ENCODE data around the gene HTR6. TPM values are rescaled to one million over a fixed set of nuclear protein-coding genes. Genes with fewer than 3 reads are reported as not detected.

The HTR6 gene
- total and polyA plus RNA-seq, 12 donors = not detected

GRCh38 chr1:19672237-19672636, 7.6 kb downstream of the HTR6 start:
- no peaks in the 10 kb centered on the region for H3K27me3 ChIP-seq
- no peak overlapping the region for H3K27ac ChIP-seq
- 31 to 48% (median 35%) methylated on average over 5 to 6 of the region's 6 CpGs for WGBS, 4 donors
- H3K9me3 ChIP-seq (replicated peaks in 1 of 3) = no peaks in the 10 kb centered on the region
- no peak for TF ChIP-seq POLR2A (IDR thresholded peaks at IDR 0.05)
- TF ChIP-seq, protein P1, sequence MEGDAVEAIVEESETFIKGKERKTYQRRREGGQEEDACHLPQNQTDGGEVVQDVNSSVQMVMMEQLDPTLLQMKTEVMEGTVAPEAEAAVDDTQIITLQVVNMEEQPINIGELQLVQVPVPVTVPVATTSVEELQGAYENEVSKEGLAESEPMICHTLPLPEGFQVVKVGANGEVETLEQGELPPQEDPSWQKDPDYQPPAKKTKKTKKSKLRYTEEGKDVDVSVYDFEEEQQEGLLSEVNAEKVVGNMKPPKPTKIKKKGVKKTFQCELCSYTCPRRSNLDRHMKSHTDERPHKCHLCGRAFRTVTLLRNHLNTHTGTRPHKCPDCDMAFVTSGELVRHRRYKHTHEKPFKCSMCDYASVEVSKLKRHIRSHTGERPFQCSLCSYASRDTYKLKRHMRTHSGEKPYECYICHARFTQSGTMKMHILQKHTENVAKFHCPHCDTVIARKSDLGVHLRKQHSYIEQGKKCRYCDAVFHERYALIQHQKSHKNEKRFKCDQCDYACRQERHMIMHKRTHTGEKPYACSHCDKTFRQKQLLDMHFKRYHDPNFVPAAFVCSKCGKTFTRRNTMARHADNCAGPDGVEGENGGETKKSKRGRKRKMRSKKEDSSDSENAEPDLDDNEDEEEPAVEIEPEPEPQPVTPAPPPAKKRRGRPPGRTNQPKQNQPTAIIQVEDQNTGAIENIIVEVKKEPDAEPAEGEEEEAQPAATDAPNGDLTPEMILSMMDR (IDR thresholded peaks at IDR 0.05) = no peak
- H3K4me1 ChIP-seq (replicated peaks in 1 of 2) = no peaks in the 10 kb centered on the region
- no peaks in the 10 kb centered on the region for H3K36me3 ChIP-seq (replicated peaks in 1 of 2)
- H3K4me3 ChIP-seq = no peak overlapping the region
- intact Hi-C loops (cut with DNase I) = no loop called here
- no peak for DNase-seq

DNA sequence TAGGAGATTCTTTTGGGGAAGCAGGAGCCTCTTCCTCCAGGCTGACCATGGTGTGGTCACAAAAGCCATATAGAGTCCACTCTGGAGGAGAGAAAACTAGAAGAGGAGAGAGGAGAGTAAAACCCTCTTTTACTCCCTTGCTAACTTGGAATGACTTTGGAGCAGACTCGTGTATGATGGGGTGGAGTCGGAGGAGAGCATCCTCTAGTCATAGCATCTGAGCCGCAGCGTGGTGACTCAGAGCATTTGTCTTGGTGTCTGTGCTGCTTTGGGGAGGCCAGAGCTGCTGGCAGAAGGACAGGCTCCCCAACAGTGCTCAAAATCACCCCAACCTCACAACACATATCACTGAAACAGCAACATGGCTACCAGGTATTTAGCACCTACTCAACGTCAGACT, 11.1 kb downstream of the HTR6 start:
- DNase-seq = no peak
- Histone ChIP-seq H3K4me3 (no peak overlapping the region), H3K27ac (no peak overlapping the region), H3K27me3 (no peaks in the 10 kb centered on the region), H3K36me3 (replicated peaks in 1 of 2) (no peaks in the 10 kb centered on the region), H3K9me3 (replicated peaks in 1 of 3) (no peaks in the 10 kb centered on the region), H3K4me1 (replicated peaks in 1 of 2) (no peaks in the 10 kb centered on the region)
- intact Hi-C loops (cut with DNase I) = no loop called here
- WGBS, 4 donors = 59 to 76% (median 72%) methylated on average over 5 of the region's 5 CpGs
- TF ChIP-seq, protein P1 (IDR thresholded peaks at IDR 0.05) = no peak
- no peak for TF ChIP-seq POLR2A (IDR thresholded peaks at IDR 0.05)

DNA sequence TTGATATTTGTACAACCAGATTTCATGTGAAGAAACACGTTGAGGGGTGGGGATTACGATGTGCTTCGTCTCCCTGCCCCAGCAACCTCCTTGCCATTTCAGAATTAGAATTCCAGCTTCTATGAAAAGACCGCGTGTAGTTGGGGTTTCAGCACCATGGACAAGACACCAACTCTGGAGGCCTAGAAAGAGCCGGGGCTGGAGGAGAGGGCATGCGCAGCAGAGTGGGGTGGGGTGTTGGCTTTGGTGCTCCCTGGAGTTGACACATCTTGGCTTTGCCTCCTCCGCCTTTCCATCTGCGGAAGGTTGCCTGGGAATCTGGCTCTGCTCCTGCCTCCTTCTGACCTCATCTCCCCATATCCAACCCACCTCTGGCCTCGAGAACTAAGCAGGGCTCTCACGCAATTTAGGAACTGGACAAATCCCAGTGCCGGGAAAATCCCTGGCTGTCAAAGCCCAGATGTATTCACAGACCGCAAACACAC, 11.8 kb downstream of the HTR6 start:
- Histone ChIP-seq H3K27me3 (no peaks in the 10 kb centered on the region), H3K9me3 (replicated peaks in 1 of 3) (no peaks in the 10 kb centered on the region), H3K4me3 (no peak overlapping the region), H3K4me1 (replicated peaks in 1 of 2) (no peaks in the 10 kb centered on the region), H3K36me3 (replicated peaks in 1 of 2) (no peaks in the 10 kb centered on the region), H3K27ac (no peak overlapping the region)
- TF ChIP-seq POLR2A (IDR thresholded peaks at IDR 0.05) = no peak
- TF ChIP-seq, protein P1 (IDR thresholded peaks at IDR 0.05) = no peak
- WGBS, 4 donors = 27 to 30% (median 28%) methylated on average over 13 of the region's 13 CpGs
- intact Hi-C loops (cut with DNase I) = no loop called here
- DNase-seq = peak in 6 of 7 donors; percentile 52 to 82 (median 70)

DNA sequence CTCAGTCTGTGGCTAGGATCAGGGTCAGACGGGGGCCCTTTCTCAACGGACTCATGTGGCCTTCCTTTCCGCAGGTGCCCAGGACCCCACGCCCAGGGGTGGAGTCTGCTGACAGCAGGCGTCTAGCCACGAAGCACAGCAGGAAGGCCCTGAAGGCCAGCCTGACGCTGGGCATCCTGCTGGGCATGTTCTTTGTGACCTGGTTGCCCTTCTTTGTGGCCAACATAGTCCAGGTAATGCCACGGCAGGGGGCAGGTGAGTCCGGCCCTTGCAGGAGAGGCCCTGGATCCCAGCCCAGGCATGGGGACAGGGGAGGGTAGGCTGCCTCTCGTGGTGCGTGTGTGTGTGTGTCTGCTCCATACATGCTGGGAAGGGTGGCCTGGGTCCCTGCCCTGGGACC, 13.8 kb downstream of the HTR6 start:
- no peak for DNase-seq
- Histone ChIP-seq H3K4me1 (replicated peaks in 1 of 2) (no peaks in the 10 kb centered on the region), H3K9me3 (replicated peaks in 1 of 3) (no peaks in the 10 kb centered on the region), H3K4me3 (no peak overlapping the region), H3K27ac (no peak overlapping the region), H3K27me3 (no peaks in the 10 kb centered on the region), H3K36me3 (replicated peaks in 1 of 2) (no peaks in the 10 kb centered on the region)
- intact Hi-C loops (cut with DNase I) = no loop called here
- TF ChIP-seq POLR2A (IDR thresholded peaks at IDR 0.05) = no peak
- TF ChIP-seq, protein P1 (IDR thresholded peaks at IDR 0.05) = no peak
- 67 to 70% (median 70%) methylated on average over 9 to 11 of the region's 11 CpGs; no CpG with 5 or more reads in 1 of the 4 donors for WGBS, 4 donors
